ENCODE data around the gene RPL36AL. TPM values are rescaled to one million over a fixed set of nuclear protein-coding genes. Genes with fewer than 3 reads are reported as not detected.
A peak's percentile ranks its signal among the peaks of the same experiment; 100 is the strongest.

The RPL36AL gene
- total RNA-seq, 4 donors from 2014 or later, result 169 to 352 (median 270) TPM

- no peak for ATAC-seq
- Histone ChIP-seq H3K4me1 (peaks cover 0 to 17% (median 3%) of the 10 kb centered on the region in 3 donors), H3K27ac (no peak overlapping the region), H3K9me3 (no peaks in the 10 kb centered on the region), H3K36me3 (peaks cover 0 to 45% of the 10 kb centered on the region in 2 donors), H3K4me3 (no peak overlapping the region), H3K27me3 (no peaks in the 10 kb centered on the region)
- WGBS, 2 donors (ENCODE audit: low coverage in 1 of 2), result 88 to 94% methylated on average over 2 of the region's 2 CpGs
- TF ChIP-seq POLR2AphosphoS5 (IDR thresholded peaks at IDR 0.05) (no peak), POLR2A (IDR thresholded peaks at IDR 0.05) (no peak), EP300 (IDR thresholded peaks at IDR 0.05) (no peak)
- TF ChIP-seq, protein P1, sequence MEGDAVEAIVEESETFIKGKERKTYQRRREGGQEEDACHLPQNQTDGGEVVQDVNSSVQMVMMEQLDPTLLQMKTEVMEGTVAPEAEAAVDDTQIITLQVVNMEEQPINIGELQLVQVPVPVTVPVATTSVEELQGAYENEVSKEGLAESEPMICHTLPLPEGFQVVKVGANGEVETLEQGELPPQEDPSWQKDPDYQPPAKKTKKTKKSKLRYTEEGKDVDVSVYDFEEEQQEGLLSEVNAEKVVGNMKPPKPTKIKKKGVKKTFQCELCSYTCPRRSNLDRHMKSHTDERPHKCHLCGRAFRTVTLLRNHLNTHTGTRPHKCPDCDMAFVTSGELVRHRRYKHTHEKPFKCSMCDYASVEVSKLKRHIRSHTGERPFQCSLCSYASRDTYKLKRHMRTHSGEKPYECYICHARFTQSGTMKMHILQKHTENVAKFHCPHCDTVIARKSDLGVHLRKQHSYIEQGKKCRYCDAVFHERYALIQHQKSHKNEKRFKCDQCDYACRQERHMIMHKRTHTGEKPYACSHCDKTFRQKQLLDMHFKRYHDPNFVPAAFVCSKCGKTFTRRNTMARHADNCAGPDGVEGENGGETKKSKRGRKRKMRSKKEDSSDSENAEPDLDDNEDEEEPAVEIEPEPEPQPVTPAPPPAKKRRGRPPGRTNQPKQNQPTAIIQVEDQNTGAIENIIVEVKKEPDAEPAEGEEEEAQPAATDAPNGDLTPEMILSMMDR (IDR thresholded peaks at IDR 0.05), result no peak
Measured at GRCh38 chr14:49614196-49614595, 6.2 kb downstream of the RPL36AL start.

DNA sequence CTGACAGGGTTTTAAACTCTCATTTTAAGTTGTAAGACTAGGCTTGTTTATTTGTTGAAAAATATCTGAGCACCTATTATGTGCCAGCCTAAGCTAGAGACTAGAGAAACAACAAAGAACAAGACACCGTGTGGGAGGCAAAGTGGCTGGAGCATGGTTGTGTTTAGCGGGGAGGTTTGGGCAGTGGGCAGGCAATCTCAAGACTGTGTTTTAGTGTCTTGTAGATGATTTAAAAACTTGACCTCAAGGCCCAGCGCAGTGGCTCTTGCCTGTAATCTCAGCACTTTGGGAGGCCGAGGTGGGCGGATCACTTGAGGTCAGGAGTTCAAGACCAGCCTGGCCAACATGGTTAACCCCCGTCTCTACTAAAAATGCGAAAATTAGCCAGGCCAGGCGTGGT lies 7.8 kb downstream of the RPL36AL start:
- H3K4me3 ChIP-seq, result no peak overlapping the region

DNA sequence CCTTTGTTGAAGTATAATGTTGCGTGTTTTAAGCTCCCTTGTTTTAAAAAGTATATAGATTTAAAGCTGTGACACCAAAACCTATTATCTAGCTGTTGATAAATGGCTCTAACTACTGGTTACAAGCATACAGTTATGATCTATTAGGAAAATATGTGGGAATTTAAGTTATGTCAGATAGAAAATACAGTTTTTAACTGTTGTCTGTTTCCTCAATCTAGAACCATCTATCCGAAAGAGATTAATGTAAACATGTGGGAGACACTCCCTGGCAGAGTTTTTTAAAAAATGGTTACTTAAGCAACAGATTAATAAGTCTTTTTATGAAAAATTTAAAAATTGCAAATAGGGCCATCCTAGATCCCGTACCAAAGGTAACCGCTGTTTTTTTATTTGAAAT lies 8.2 kb downstream of the RPL36AL start:
- ATAC-seq, result no peak
- Histone ChIP-seq H3K27me3 (no peaks in the 10 kb centered on the region), H3K27ac (no peak overlapping the region), H3K4me3 (no peak overlapping the region), H3K4me1 (no peaks in the 10 kb centered on the region), H3K9me3 (no peaks in the 10 kb centered on the region), H3K36me3 (peaks cover 0 to 34% of the 10 kb centered on the region in 2 donors)
- WGBS, 2 donors (ENCODE audit: low coverage in 1 of 2), result 86 to 91% methylated on average over 4 of the region's 4 CpGs
- TF ChIP-seq EP300 (IDR thresholded peaks at IDR 0.05) (no peak), POLR2AphosphoS5 (IDR thresholded peaks at IDR 0.05) (no peak), POLR2A (IDR thresholded peaks at IDR 0.05) (no peak)
- TF ChIP-seq, protein P1 (IDR thresholded peaks at IDR 0.05), result no peak

More for the DNA sequence above, 7.8 kb downstream of the RPL36AL start:
- H3K36me3 ChIP-seq, result peaks cover 0 to 34% of the 10 kb centered on the region in 2 donors
- no peaks in the 10 kb centered on the region for H3K27me3 ChIP-seq
- H3K4me1 ChIP-seq, result peaks cover 0 to 2% (median 0%) of the 10 kb centered on the region in 3 donors
- ATAC-seq, result no peak
- H3K27ac ChIP-seq, result no peak overlapping the region
- H3K9me3 ChIP-seq, result no peaks in the 10 kb centered on the region
- 80 to 91% methylated on average over 7 to 8 of the region's 8 CpGs for WGBS, 2 donors (ENCODE audit: low coverage in 1 of 2)
- TF ChIP-seq EP300 (IDR thresholded peaks at IDR 0.05) (no peak), POLR2A (IDR thresholded peaks at IDR 0.05) (no peak), POLR2AphosphoS5 (IDR thresholded peaks at IDR 0.05) (no peak)
- TF ChIP-seq, protein P1 (IDR thresholded peaks at IDR 0.05), result no peak

GRCh38 chr14:49607583-49607982 lies 12.8 kb downstream of the RPL36AL start:
- WGBS, 2 donors (ENCODE audit: low coverage in 1 of 2), result 94 to 98% methylated on average over 6 of the region's 6 CpGs
- ATAC-seq, result no peak
- TF ChIP-seq, protein P1 (IDR thresholded peaks at IDR 0.05), result no peak
- no peak for TF ChIP-seq POLR2A (IDR thresholded peaks at IDR 0.05)
- TF ChIP-seq EP300 (IDR thresholded peaks at IDR 0.05), result no peak
- TF ChIP-seq POLR2AphosphoS5 (IDR thresholded peaks at IDR 0.05), result no peak
- Histone ChIP-seq H3K9me3 (no peaks in the 10 kb centered on the region), H3K27ac (no peak overlapping the region), H3K27me3 (no peaks in the 10 kb centered on the region), H3K4me3 (no peak overlapping the region), H3K4me1 (no peaks in the 10 kb centered on the region), H3K36me3 (peaks cover 0 to 37% of the 10 kb centered on the region in 2 donors)

- Histone ChIP-seq H3K27me3 (no peaks in the 10 kb centered on the region), H3K27ac (peak within 1 kb of the TSS; percentile 88 to 99 (median 92)), H3K4me1 (peaks cover 0 to 25% (median 0%) of the 10 kb centered on the region in 3 donors), H3K9me3 (no peaks in the 10 kb centered on the region), H3K4me3 (peak within 1 kb of the TSS; percentile 89 to 90), H3K36me3 (peaks cover 0 to 4% of the 10 kb centered on the region in 2 donors)
- TF ChIP-seq POLR2AphosphoS5 (IDR thresholded peaks at IDR 0.05) (no peak), EP300 (IDR thresholded peaks at IDR 0.05) (no peak), POLR2A (IDR thresholded peaks at IDR 0.05) (peak; percentile 29 to 31)
- TF ChIP-seq, protein P1 (IDR thresholded peaks at IDR 0.05), result peak in 1 of 4 experiments; percentile 32
- 0% methylated on average over 24 of the region's 77 CpGs; no CpG with 5 or more reads in 1 of the 2 donors for WGBS, 2 donors (ENCODE audit: low coverage in 1 of 2)
- ATAC-seq, result peak; percentile 87
Measured at GRCh38 chr14:49598485-49599300, 21.7 kb downstream of the RPL36AL start, which contains the start of gene LRR1. Gene LRR1 (plus strand): TSS chr14:49598940. CDS start chr14:49599021, 81 bp downstream.
